Measurements from ENCODE around the gene ZMYND12.

DNA sequence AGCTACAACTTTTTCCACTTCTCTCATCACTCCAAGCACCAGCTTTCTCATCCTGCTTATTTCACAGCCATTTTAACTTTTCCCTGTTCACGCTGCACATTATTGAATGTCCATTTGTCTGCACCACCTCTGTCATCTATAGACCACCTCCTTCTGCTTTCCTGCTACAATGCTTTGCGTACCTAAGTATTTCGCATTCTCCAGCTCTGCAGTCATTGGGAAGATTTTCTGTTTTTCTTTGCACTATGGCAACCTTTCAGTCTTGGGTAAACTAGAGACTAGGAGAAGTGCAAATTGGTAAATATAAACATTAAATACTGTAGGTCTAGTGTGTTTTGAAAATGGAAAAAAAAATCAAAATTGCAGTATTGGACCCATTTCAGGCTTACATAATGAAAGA is 8.1 kb upstream of the ZMYND12 start:
- TF ChIP-seq, protein P1, sequence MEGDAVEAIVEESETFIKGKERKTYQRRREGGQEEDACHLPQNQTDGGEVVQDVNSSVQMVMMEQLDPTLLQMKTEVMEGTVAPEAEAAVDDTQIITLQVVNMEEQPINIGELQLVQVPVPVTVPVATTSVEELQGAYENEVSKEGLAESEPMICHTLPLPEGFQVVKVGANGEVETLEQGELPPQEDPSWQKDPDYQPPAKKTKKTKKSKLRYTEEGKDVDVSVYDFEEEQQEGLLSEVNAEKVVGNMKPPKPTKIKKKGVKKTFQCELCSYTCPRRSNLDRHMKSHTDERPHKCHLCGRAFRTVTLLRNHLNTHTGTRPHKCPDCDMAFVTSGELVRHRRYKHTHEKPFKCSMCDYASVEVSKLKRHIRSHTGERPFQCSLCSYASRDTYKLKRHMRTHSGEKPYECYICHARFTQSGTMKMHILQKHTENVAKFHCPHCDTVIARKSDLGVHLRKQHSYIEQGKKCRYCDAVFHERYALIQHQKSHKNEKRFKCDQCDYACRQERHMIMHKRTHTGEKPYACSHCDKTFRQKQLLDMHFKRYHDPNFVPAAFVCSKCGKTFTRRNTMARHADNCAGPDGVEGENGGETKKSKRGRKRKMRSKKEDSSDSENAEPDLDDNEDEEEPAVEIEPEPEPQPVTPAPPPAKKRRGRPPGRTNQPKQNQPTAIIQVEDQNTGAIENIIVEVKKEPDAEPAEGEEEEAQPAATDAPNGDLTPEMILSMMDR (IDR thresholded peaks at IDR 0.05; ENCODE audit: insufficient read depth, low read depth, low read length): no peak
- no peak for TF ChIP-seq EZH2 (IDR thresholded peaks at IDR 0.05; ENCODE audit: insufficient read depth, low read length)
